Endothelial cell of umbilical vein (primary cell): Measurements from ENCODE around the gene HSPB3. TPM values are rescaled to one million over a fixed set of nuclear protein-coding genes. Genes with fewer than 3 reads are reported as not detected.

Experiments used
- BruUV-seq: library from RNA; stranded (reverse); fragments of 400-500 nt; replicated peaks from 2 replicates; lab custom pipeline; 2021; lab: Mats Ljungman, UMichigan
- CTCF ChIA-PET: fragments of 300-600, 350-600 bp; sonication (Branson Sonifier 250); formaldehyde crosslinking; loops from one replicate; lab custom pipeline; 2021; ENCODE audit warnings: antibody characterized with exemption, inconsistent platforms; lab: Charles Lee
- POLR2A ChIA-PET: fragments of 300-600, 350-600 bp; sonication (Branson Sonifier 250); formaldehyde crosslinking; loops from one replicate; lab custom pipeline; 2021; ENCODE audit warnings: antibody characterized with exemption, inconsistent platforms; lab: Charles Lee
- DNase-seq: peaks from one replicate; pipeline ENCODE4 v3.0.0-alpha.2; 2011; ENCODE audit warnings: low read depth, low spot score
- FAIRE-seq: peaks from 2 replicates; lab custom pipeline; 2011; peaks lifted over from hg19 to GRCh38; lab: Jason Lieb, UNC
- H2AFZ ChIP-seq: 2 replicates; pipeline ENCODE4 v1.6.0; 2012; ENCODE audit warnings: low read depth, low read length, control low read depth, inconsistent platforms
- H3K27ac ChIP-seq: 2 replicates; pipeline ENCODE4 v1.5.1; 2011; ENCODE audit warnings: low read depth, mild to moderate bottlenecking, control low read depth, low read length, moderate library complexity; ENCODE audit not compliant: insufficient read depth
- H3K27me3 ChIP-seq, 2 experiments: 2 replicates each; pipeline versions ENCODE4 v1.6.0 to v1.6.1; 2011; ENCODE audit warnings: low read length in 2 of 2, mixed read lengths in 1 of 2; ENCODE audit not compliant: control insufficient read depth in 2 of 2, insufficient read depth in 2 of 2
- H3K36me3 ChIP-seq, 2 experiments: 2 replicates in 1 of 2; 3 replicates in 1 of 2; pipeline ENCODE4 v1.5.1; 2011; ENCODE audit warnings: low read length in 2 of 2, mild to moderate bottlenecking in 1 of 2, moderate library complexity in 1 of 2; ENCODE audit not compliant: control insufficient read depth in 2 of 2, insufficient read depth in 2 of 2; ENCODE audit errors: extremely low read depth in 1 of 2
- H3K4me1 ChIP-seq: 3 replicates; pipeline ENCODE4 v1.5.1; 2011; ENCODE audit warnings: mild to moderate bottlenecking, low read length; ENCODE audit not compliant: control insufficient read depth, insufficient read depth; ENCODE audit errors: extremely low read depth
- H3K4me2 ChIP-seq: 2 replicates; pipeline ENCODE4 v1.6.1; 2011; ENCODE audit warnings: low read length, control low read depth, mixed read lengths; ENCODE audit not compliant: insufficient read depth
- H3K4me3 ChIP-seq, 3 experiments: fragments of 200-600 bp in 1 of 3; sonication (generic), shearing (Covaris generic) in 1 of 3; replicated peaks in 1 of 3; 2 replicates each; pipeline ENCODE4 v1.5.1; 2011 to 2016; ENCODE audit warnings: control low read depth in 3 of 3, low read length in 3 of 3, mild to moderate bottlenecking in 2 of 3, inconsistent platforms in 1 of 3, low read depth in 1 of 3, moderate library complexity in 1 of 3; ENCODE audit not compliant: insufficient read depth in 1 of 3
- H3K79me2 ChIP-seq: 2 replicates; pipeline ENCODE4 v1.6.0; 2012; ENCODE audit warnings: low read length, inconsistent platforms; ENCODE audit not compliant: control insufficient read depth, insufficient read depth
- H3K9ac ChIP-seq: replicated peaks from 2 replicates; pipeline ENCODE3; 2011; ENCODE audit warnings: low read length, control low read depth; ENCODE audit not compliant: insufficient read depth; ENCODE audit errors: extremely low read depth
- H3K9me1 ChIP-seq: replicated peaks from 3 replicates; pipeline ENCODE4 v1.6.0; 2011; ENCODE audit warnings: mild to moderate bottlenecking, low read length; ENCODE audit not compliant: control insufficient read depth, insufficient read depth; ENCODE audit errors: extremely low read depth
- H3K9me3 ChIP-seq: replicated peaks from 2 replicates; pipeline ENCODE4 v1.5.1; 2012; ENCODE audit warnings: low read length, inconsistent platforms; ENCODE audit not compliant: control insufficient read depth, insufficient read depth
- H4K20me1 ChIP-seq: replicated peaks from 2 replicates; pipeline ENCODE3; 2011; ENCODE audit warnings: mild to moderate bottlenecking, low read length; ENCODE audit not compliant: control insufficient read depth, insufficient read depth; ENCODE audit errors: extremely low read depth
- EZH2 ChIP-seq: IDR thresholded peaks from 2 replicates; pipeline ENCODE4 v1.6.1; 2012; ENCODE audit warnings: borderline replicate concordance, low read depth, mild to moderate bottlenecking, moderate library complexity, low read length, inconsistent platforms; ENCODE audit not compliant: severe bottlenecking
- FOS ChIP-seq: IDR thresholded peaks from 2 replicates; pipeline ENCODE4 v1.6.1; 2011; ENCODE audit warnings: mild to moderate bottlenecking, low read length, moderate library complexity, borderline replicate concordance; ENCODE audit not compliant: insufficient read depth
- GATA2 ChIP-seq: IDR thresholded peaks from 2 replicates; pipeline ENCODE4 v1.7.0; 2011; ENCODE audit warnings: low read depth, mild to moderate bottlenecking, moderate library complexity, mixed read lengths, low read length; ENCODE audit not compliant: insufficient read length, insufficient read depth
- JUN ChIP-seq: IDR thresholded peaks from 2 replicates; pipeline ENCODE4 v1.6.1; 2011; ENCODE audit warnings: borderline replicate concordance, low read depth; ENCODE audit not compliant: insufficient read length, insufficient read depth
- MYC ChIP-seq: IDR thresholded peaks from one replicate; pipeline ENCODE4 v1.6.1; 2011; ENCODE audit warnings: mild to moderate bottlenecking, low read depth, low read length
- POLR2A ChIP-seq: IDR thresholded peaks from 2 replicates; pipeline ENCODE4 v1.6.1; 2012; ENCODE audit warnings: low read depth, mild to moderate bottlenecking, control low read depth, low read length
- POLR2AphosphoS5 ChIP-seq: IDR thresholded peaks from 2 replicates; pipeline ENCODE4 v1.6.1; 2012; ENCODE audit warnings: low read depth, mild to moderate bottlenecking, control low read depth, low read length, moderate library complexity; ENCODE audit not compliant: insufficient read depth
- dilution Hi-C: fragments of 300-500 bp; cut with MboI; formaldehyde crosslinking; loops from one replicate; pipeline ENCODE4 v1.15.0; 2019; ENCODE audit warnings: low sequenced_read_pairs; ENCODE audit not compliant: extremely low pct_ligation_motif_present
- intact Hi-C: fragments of 100-400 bp; cut with micrococcal nuclease; formaldehyde crosslinking; loops from one replicate; pipeline ENCODE4 v1.10.0; 2022
- polyA plus RNA-seq, 4 experiments: library from polyadenylated mRNA; depleted of rRNA in 3 of 4; stranded (reverse) in 3 of 4; unstranded in 1 of 4; fragments of >200 nt; gene quantifications; 2 replicates each; pipeline versions ENCODE4 v1.2.1 to v1.2.3, GENCODE V29; 2011 to 2012; ENCODE audit warnings: missing spikeins in 1 of 4
- total RNA-seq: library from RNA; stranded (reverse); gene quantifications from 2 replicates; pipeline ENCODE4 v1.2.3, GENCODE V29; 2021
- TF ChIP-seq, protein P1 (sequence below): IDR thresholded peaks from 2 replicates; pipeline ENCODE4 v1.6.1; 2011; ENCODE audit not compliant: insufficient read depth, insufficient read length
- TF ChIP-seq, protein P2 (sequence below), 2 donors: IDR thresholded peaks; 1 replicate in 1 of 2; 2 replicates in 1 of 2; pipeline ENCODE4 v1.5.1; 2011; ENCODE audit warnings: low read length in 2 of 2, mild to moderate bottlenecking in 2 of 2, moderate library complexity in 2 of 2, control low read depth in 1 of 2, inconsistent platforms in 1 of 2, low read depth in 1 of 2; ENCODE audit not compliant: insufficient read depth in 1 of 2; ENCODE audit errors: extremely low read depth in 1 of 2

The HSPB3 gene
- total and polyA plus RNA-seq, 2 donors (not counting 3 experiments of a cell fraction or from before 2014, with no cell fraction given) = not detected

- dilution Hi-C loops = no loop called here
- CTCF ChIA-PET = interaction anchor here (1.4 kb wide), 1 partner anchor 10 kb away, joined by 4 read pairs; no protein-coding TSS in a partner anchor
Observed at GRCh38 chr5:54450542-54450941, 5.0 kb upstream of the HSPB3 start.

More at GRCh38 chr5:54450542-54450941, 5.0 kb upstream of the HSPB3 start:
- no peak overlapping the region for H3K9ac ChIP-seq
- H3K9me3 ChIP-seq = no peaks in the 10 kb centered on the region
- FAIRE-seq (no peak), DNase-seq (no peak)
- TF ChIP-seq EZH2 (no peak), JUN (no peak), POLR2A (no peak), POLR2AphosphoS5 (no peak), GATA2 (no peak), MYC (no peak), FOS (no peak)
- TF ChIP-seq, protein P1, sequence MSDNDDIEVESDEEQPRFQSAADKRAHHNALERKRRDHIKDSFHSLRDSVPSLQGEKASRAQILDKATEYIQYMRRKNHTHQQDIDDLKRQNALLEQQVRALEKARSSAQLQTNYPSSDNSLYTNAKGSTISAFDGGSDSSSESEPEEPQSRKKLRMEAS = no peak
- TF ChIP-seq, protein P2, sequence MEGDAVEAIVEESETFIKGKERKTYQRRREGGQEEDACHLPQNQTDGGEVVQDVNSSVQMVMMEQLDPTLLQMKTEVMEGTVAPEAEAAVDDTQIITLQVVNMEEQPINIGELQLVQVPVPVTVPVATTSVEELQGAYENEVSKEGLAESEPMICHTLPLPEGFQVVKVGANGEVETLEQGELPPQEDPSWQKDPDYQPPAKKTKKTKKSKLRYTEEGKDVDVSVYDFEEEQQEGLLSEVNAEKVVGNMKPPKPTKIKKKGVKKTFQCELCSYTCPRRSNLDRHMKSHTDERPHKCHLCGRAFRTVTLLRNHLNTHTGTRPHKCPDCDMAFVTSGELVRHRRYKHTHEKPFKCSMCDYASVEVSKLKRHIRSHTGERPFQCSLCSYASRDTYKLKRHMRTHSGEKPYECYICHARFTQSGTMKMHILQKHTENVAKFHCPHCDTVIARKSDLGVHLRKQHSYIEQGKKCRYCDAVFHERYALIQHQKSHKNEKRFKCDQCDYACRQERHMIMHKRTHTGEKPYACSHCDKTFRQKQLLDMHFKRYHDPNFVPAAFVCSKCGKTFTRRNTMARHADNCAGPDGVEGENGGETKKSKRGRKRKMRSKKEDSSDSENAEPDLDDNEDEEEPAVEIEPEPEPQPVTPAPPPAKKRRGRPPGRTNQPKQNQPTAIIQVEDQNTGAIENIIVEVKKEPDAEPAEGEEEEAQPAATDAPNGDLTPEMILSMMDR (IDR thresholded peaks at IDR 0.05; ENCODE audit: extremely low read depth in 1 of 2, insufficient read depth in 1 of 2, low read depth in 1 of 2, low read length in 2 of 2) = no peak
- H3K4me3 ChIP-seq = no peak overlapping the region
- no peaks in the 10 kb centered on the region for H3K4me1 ChIP-seq
- no peak overlapping the region for H2AFZ ChIP-seq
- no TSS peak for BruUV-seq
- H4K20me1 ChIP-seq = no peaks in the 10 kb centered on the region
- no peaks in the 10 kb centered on the region for H3K9me1 ChIP-seq
- no peaks in the 10 kb centered on the region for H3K36me3 ChIP-seq
- no peaks in the 10 kb centered on the region for H3K79me2 ChIP-seq
- no peak overlapping the region for H3K27ac ChIP-seq
- H3K4me2 ChIP-seq = no peak overlapping the region
- intact Hi-C loops = no loop called here
- POLR2A ChIA-PET = no interaction called here
- peaks cover 2 to 8% of the 10 kb centered on the region in 2 experiments for H3K27me3 ChIP-seq
